Activated T-helper 2 cell treated with anti-CD3 and anti-CD28 coated beads, Interferon-gamma antibody, Interleukin-2, Interleukin-4, amounts not matched to agents 10 μg/mL and 5 μg/mL and 100 μg/mL, durations not matched to agents 14 hours and 24 hours and 36 hours (primary cell): ENCODE measurements around the gene DGKB. TPM values are rescaled to one million over a fixed set of nuclear protein-coding genes. Genes with fewer than 3 reads are reported as not detected.

Experiments
- DNase-seq: peaks from one replicate; pipeline ENCODE4 v3.0.0; 2021; ENCODE audit warnings: low spot score
- H3K27ac Mint-ChIP-seq: one replicate; pipeline ENCODE4 v1.8.0; 2021; ENCODE audit warnings: mixed read lengths
- H3K27me3 Mint-ChIP-seq: one replicate; pipeline ENCODE4 v1.8.0; 2021; ENCODE audit warnings: low read depth, mixed read lengths
- H3K36me3 Mint-ChIP-seq: one replicate; pipeline ENCODE4 v1.8.0; 2021; ENCODE audit warnings: low read depth, mixed read lengths
- H3K4me1 Mint-ChIP-seq: one replicate; pipeline ENCODE4 v1.8.0; 2021; ENCODE audit warnings: low read depth, mixed read lengths
- H3K4me3 Mint-ChIP-seq: one replicate; pipeline ENCODE4 v1.8.0; 2021; ENCODE audit warnings: low read depth, mild to moderate bottlenecking, moderate library complexity, mixed read lengths
- H3K9me3 Mint-ChIP-seq: one replicate; pipeline ENCODE4 v1.8.0; 2021; ENCODE audit warnings: mixed read lengths
- intact Hi-C: fragments of 100-400 bp; cut with micrococcal nuclease; formaldehyde crosslinking; loops from one replicate; pipeline ENCODE4 v1.15.1; 2023
- total RNA-seq: library from RNA; stranded (reverse); gene quantifications from 2 replicates; pipeline ENCODE4 v1.2.3, GENCODE V29; 2022

Gene DGKB
- total RNA-seq, 1 donor from 2014 or later = not detected

DNA sequence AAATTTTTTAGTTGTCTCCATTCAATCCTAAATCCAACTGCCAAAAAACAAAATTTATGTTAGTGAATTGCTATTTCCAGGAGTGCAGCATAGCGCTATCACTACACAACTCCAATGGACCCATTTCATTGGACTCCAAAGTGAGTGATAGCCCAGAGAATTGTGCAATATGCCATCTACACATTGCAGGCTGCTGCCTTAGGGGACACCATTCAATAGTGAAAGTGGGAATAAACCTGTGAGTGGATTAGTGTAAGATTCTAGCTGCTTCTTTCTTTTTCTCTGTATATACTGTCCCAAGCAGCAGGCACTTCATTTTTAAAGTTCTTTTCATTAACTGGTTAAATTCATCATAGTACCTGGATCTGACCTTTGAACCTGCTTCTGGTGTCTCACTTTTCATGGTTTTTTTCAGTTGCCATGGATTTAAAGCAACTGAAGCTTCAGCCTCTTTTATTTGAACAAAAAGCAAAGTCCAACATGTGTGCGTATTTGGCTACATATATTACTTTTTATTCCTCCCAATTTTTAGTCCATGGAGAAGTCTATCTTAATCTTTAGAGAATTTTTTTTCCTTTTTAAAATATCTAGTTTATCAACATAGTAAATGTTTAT lies 97.3 kb downstream of the DGKB start:
- Mint-ChIP-seq H3K9me3 (peaks cover 3% of the 10 kb centered on the region), H3K36me3 (no peaks in the 10 kb centered on the region), H3K27me3 (no peaks in the 10 kb centered on the region), H3K27ac (no peak overlapping the region), H3K4me3 (no peak overlapping the region), H3K4me1 (no peaks in the 10 kb centered on the region)
- intact Hi-C loops = no loop called here
- DNase-seq = no peak

DNA sequence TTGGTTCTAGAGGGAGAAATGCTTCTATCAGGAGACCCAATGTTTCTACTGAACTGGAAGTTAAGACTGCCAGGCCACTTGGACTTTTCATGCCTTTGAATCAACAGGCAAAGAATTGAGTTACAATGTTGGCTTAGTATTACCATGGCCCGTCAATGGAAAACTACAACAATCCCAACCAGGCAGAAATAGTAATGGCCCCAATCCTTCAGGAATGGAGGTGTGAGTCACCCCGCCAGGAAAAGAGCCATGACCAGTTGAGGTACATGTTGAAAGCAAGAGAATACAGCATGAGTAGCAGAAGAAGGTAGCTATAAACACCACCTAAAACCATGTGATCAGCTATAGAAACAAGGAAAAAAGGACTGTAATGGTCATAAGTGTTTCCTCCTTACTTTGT lies 101.9 kb downstream of the DGKB start:
- Mint-ChIP-seq H3K9me3 (no peaks in the 10 kb centered on the region), H3K4me3 (no peak overlapping the region), H3K27ac (no peak overlapping the region), H3K4me1 (no peaks in the 10 kb centered on the region), H3K27me3 (no peaks in the 10 kb centered on the region), H3K36me3 (no peaks in the 10 kb centered on the region)
- intact Hi-C loops = no loop called here
- no peak for DNase-seq

DNA sequence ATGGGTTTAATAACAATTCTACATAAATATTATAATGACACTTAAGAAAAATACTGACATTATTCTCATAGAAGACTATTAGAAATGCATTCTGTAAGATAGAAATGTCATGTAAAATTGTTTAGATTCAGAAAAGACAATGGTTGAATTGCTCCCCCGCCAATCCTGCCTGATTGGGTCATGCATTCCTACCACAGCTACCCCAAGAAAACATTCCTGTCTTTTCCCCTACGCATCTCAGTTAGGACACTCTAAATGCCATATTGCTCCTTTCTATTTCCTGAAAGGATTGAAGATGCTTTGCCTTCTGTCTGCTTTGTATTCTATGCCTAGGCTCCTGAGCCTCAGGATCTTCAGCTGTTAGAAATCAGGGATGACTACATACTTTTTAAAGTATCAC lies 109.4 kb downstream of the DGKB start:
- intact Hi-C loops = no loop called here
- H3K9me3 Mint-ChIP-seq = peaks cover 3% of the 10 kb centered on the region
- no peak for DNase-seq
- H3K4me1 Mint-ChIP-seq = no peaks in the 10 kb centered on the region
- no peaks in the 10 kb centered on the region for H3K36me3 Mint-ChIP-seq
- no peak overlapping the region for H3K4me3 Mint-ChIP-seq
- no peak overlapping the region for H3K27ac Mint-ChIP-seq
- no peaks in the 10 kb centered on the region for H3K27me3 Mint-ChIP-seq

DNA sequence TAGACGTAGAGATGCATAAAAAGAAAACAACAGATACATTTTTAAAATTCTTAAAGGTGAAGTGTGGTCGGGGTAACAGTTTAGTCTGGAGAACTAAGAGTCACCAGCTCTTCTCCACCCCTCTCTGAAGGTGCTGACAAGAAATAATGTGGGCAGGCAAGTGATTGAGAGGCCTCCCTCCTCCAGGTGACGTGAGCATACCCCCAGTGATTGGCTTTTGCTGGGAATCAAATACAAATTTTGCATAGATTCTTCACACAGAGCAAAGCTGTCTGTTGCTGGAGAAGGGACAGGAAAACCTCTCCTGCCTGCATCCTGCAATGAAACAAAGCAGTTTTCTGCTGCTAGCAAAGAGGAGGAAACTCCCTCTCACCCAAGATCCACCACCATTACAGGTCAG lies 115.0 kb downstream of the DGKB start:
- Mint-ChIP-seq H3K4me3 (no peak overlapping the region), H3K36me3 (no peaks in the 10 kb centered on the region), H3K9me3 (no peaks in the 10 kb centered on the region), H3K27ac (no peak overlapping the region), H3K27me3 (no peaks in the 10 kb centered on the region), H3K4me1 (no peaks in the 10 kb centered on the region)
- no peak for DNase-seq
- intact Hi-C loops = no loop called here

DNA sequence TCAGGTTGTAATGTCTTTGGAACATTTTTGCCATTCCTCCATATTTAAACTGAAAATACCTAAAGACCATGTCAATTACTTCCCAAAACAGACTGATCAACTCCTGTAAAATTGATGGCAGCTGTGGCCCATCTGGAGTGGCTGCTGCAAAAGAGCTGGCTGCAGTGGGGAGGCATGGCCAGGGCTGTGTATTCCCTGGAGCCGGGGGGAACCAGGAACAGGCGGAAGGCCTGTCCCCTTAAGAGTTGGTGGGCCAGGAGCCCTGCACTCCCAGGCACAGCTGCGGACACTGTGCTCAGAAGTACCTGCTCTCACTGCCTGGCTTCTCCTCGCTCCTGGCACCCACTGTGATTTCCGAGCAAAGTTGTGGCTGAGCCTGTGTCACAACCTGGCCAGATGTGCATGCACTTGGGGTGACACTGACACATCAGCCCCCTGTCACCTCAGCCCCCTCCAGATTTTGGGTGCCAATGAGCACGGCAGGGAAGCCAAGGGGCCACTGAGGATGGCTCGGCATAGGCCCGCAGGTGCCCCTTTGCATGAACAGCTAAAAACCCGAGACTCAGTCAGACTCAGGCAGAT lies 116.1 kb downstream of the DGKB start:
- Mint-ChIP-seq H3K4me1 (no peaks in the 10 kb centered on the region), H3K27ac (no peak overlapping the region), H3K4me3 (no peak overlapping the region), H3K36me3 (no peaks in the 10 kb centered on the region), H3K9me3 (no peaks in the 10 kb centered on the region), H3K27me3 (no peaks in the 10 kb centered on the region)
- intact Hi-C loops = no loop called here
- DNase-seq = no peak

DNA sequence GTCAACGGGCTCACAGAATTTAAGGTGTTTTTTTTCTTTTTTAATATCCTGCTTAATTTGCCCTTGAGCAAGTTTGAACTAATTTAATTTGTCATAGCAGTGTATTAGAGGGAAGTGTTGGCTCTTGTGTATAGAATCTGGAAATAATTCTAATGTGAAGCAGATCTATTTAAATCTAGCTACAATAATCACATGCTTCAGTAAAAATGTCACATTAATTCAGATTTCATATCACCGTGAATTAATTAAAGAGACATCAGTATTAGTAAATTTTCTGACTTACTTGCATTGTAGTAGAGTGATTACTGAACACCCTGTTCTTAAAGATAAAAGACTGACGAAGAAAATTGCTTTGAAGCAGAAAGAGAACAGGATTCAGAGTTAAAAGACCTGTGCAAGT lies 124.7 kb downstream of the DGKB start:
- H3K4me3 Mint-ChIP-seq = no peak overlapping the region

DNA sequence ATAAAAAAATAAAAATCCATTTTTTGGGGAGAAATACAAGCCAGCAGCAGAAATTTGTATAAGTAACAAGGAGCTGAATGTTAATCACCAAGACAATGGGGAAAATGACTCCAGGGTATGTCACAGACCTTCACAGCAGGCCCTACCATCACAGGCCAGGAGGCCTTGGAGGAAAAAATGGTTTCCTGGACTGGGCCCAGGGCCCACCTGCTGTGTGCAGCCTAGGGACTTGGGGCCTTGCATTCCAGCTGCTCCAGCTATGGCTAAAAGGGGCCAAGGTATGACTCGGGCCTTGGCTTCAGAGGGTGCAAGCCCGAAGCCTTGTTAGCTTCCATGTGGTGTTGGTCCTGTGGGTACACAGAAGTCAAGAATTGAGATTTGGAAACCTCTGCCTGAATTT lies 126.3 kb downstream of the DGKB start:
- Mint-ChIP-seq H3K4me1 (no peaks in the 10 kb centered on the region), H3K9me3 (peaks cover 33% of the 10 kb centered on the region), H3K4me3 (no peak overlapping the region), H3K27me3 (no peaks in the 10 kb centered on the region), H3K36me3 (no peaks in the 10 kb centered on the region), H3K27ac (no peak overlapping the region)
- no peak for DNase-seq
- intact Hi-C loops = no loop called here

More for the DNA sequence above, 124.7 kb downstream of the DGKB start:
- Mint-ChIP-seq H3K27me3 (no peaks in the 10 kb centered on the region), H3K36me3 (no peaks in the 10 kb centered on the region), H3K9me3 (peaks cover 33% of the 10 kb centered on the region), H3K27ac (no peak overlapping the region), H3K4me1 (no peaks in the 10 kb centered on the region)
- intact Hi-C loops = no loop called here
- no peak for DNase-seq

DNA sequence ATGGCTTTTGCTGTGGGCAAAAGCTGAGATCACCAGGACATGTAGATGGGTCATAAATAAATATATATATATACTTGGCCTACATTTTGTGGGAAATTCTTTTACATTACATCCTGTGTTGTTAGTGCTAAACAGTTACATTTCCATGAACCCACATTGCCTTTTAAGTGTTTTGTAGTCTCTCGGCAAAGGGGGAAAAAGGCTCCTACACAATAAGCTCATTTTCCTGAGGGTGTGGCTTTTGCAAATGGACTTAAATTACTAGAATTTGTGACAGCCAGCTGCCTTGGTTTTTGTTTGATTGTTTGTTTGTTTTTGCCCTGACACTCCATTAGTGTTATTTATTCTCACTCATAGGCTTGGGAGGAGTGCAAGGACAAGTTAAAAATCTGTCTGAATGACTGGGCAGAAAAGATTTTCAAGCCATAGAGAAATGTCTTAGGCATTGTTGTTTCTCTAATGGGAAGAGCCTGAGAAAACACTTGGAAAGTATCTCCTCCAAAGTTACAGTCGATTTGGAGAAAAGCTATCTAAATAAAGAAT lies 128.8 kb downstream of the DGKB start:
- Mint-ChIP-seq H3K27ac (no peak overlapping the region), H3K4me3 (no peak overlapping the region), H3K9me3 (peaks cover 24% of the 10 kb centered on the region), H3K4me1 (no peaks in the 10 kb centered on the region), H3K36me3 (no peaks in the 10 kb centered on the region), H3K27me3 (no peaks in the 10 kb centered on the region)
- no peak for DNase-seq
- intact Hi-C loops = no loop called here

DNA sequence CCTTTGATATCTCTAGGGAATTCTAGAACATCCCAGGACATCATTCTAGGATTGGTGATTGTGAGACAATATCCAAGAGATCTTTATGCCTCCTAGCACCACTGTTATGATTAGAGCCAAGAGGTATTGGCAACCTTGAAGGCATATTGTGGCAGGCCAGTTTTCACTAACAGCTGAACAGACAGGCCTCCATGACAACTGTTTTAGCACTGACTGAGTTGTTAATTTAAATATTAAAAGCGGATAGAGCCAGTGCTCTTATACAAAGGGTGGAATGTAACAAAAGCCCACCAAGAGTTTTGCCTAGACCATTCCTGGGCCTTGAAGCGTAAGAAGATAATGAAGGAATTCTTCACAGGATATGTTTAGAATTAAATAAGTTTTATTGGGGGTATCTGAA lies 131.9 kb downstream of the DGKB start:
- Mint-ChIP-seq H3K27ac (no peak overlapping the region), H3K36me3 (no peaks in the 10 kb centered on the region), H3K4me3 (no peak overlapping the region), H3K27me3 (no peaks in the 10 kb centered on the region), H3K4me1 (no peaks in the 10 kb centered on the region), H3K9me3 (peaks cover 6% of the 10 kb centered on the region)
- intact Hi-C loops = no loop called here
- no peak for DNase-seq

DNA sequence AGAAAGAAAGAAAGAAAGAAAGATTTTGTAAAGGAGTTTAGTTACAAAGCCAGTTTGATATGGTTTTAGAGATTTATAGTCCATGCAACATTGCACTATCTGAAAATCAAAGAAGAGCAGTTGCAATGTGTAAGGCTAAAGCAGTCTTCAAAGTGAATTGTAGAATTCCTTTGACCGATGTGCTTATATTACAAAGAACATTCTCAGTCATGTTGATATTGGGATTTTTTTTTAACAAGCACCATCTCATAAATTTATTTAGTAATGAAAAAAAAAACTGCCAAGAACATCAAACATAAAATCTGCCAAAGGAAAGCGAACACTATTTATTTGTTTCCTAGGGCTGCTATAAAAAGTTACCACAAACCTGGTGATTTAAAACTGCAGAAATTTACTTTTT lies 133.3 kb downstream of the DGKB start:
- Mint-ChIP-seq H3K27me3 (no peaks in the 10 kb centered on the region), H3K9me3 (no peaks in the 10 kb centered on the region), H3K27ac (no peak overlapping the region), H3K36me3 (no peaks in the 10 kb centered on the region), H3K4me3 (no peak overlapping the region), H3K4me1 (no peaks in the 10 kb centered on the region)
- intact Hi-C loops = no loop called here
- no peak for DNase-seq

DNA sequence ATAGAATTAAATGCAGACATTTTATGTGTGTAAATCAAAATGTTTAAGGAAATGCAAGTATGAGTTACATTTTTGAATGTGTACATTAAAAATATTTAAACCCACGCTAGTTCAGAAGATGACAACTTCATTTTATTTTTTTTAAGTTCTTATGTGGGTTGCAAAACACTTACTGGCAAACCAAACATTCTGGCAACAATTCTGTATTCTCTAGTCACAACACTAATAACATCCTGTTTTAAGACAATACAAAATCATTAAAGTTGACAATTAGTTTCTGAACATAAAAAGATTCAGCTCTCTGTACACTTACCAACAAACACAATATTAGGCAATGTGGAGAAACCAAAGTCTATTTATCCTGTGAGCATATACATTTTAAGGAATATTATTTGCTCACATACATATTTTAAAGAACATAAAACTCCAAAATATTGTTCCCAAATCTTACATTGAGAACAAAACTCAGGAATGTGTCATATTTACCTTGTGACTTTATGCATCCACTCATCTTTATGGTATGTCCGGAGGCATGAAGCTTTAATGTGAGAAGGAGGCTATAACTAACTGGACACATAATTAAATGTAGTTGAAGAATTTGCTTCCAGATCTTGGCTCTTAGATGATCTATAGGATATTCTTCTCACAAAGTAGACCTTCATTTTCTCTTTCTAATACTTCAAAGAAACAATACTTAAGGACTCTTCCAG lies 134.7 kb downstream of the DGKB start:
- no peaks in the 10 kb centered on the region for H3K27me3 Mint-ChIP-seq
- H3K4me1 Mint-ChIP-seq = no peaks in the 10 kb centered on the region
- no peak overlapping the region for H3K27ac Mint-ChIP-seq
- no peak for DNase-seq
- H3K36me3 Mint-ChIP-seq = no peaks in the 10 kb centered on the region
- intact Hi-C loops = no loop called here
- H3K9me3 Mint-ChIP-seq = peaks cover 3% of the 10 kb centered on the region
- H3K4me3 Mint-ChIP-seq = no peak overlapping the region

DNA sequence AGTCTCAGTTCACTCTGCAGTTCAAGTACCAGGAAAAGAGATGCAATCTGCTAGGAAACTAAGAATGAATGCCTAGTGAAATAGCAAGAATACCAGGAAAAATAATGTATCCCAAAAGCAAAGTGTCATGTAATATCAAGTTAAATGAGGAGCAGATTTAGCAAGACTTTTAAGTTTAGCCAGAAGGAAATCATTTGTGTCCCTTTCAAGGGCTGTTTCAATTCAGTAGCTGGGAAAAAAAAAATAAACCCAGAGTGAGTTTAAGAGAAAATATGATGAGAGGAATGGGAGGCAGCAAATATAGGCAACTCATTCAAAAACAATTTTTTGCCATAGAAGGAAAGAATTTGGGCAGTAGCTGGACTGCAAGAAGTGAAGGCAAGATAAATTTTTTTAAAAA lies 135.8 kb downstream of the DGKB start:
- H3K4me3 Mint-ChIP-seq = no peak overlapping the region
- intact Hi-C loops = no loop called here

DNA sequence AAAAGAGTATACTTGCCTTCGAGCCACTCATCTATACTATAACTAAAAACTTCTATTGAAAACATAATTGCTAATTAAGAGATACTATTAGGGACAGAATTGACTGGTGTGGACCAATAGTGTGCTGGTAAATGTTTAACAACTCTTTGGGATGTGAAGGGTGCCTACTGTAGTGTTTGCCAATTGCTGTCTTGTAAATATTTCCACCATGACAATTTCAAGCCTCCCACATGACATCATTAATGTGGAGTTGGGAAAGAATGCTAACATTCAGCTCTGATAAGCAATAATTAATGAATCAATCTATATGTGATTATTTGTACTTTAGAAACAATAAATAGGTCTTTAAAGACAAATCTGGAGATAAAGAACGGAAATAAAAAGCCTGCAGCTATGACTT lies 136.8 kb downstream of the DGKB start:
- H3K27ac Mint-ChIP-seq = no peak overlapping the region
- H3K4me1 Mint-ChIP-seq = no peaks in the 10 kb centered on the region
- peaks cover 4% of the 10 kb centered on the region for H3K9me3 Mint-ChIP-seq
- no peaks in the 10 kb centered on the region for H3K36me3 Mint-ChIP-seq
- intact Hi-C loops = no loop called here
- no peak for DNase-seq
- no peaks in the 10 kb centered on the region for H3K27me3 Mint-ChIP-seq
- H3K4me3 Mint-ChIP-seq = no peak overlapping the region

More for the DNA sequence above, 135.8 kb downstream of the DGKB start:
- H3K27me3 Mint-ChIP-seq = no peaks in the 10 kb centered on the region
- peaks cover 4% of the 10 kb centered on the region for H3K9me3 Mint-ChIP-seq
- H3K36me3 Mint-ChIP-seq = no peaks in the 10 kb centered on the region
- DNase-seq = no peak
- H3K4me1 Mint-ChIP-seq = no peaks in the 10 kb centered on the region
- no peak overlapping the region for H3K27ac Mint-ChIP-seq
